ENCODE measurements around the gene SNX21. TPM values are rescaled to one million over a fixed set of nuclear protein-coding genes. Genes with fewer than 3 reads are reported as not detected.

Gene SNX21
- total RNA-seq, 1 experiment from 2014 or later = 9.8 TPM

- TF ChIP-seq EZH2 (IDR thresholded peaks at IDR 0.05; ENCODE audit: low read depth) (no peak), CTCF (conservative IDR thresholded peaks at IDR 0.05) (no peak)
- no peaks in the 10 kb centered on the region for H3K79me2 ChIP-seq (ENCODE audit: low read depth)
- no peaks in the 10 kb centered on the region for H4K20me1 ChIP-seq (ENCODE audit: insufficient read depth)
- no peak overlapping the region for H3K27ac ChIP-seq
- H3K4me3 ChIP-seq = no peak overlapping the region
- no peak for DNase-seq
- 0 out of 2 replicates have a peak, but pooled peaks cover 9% of the 10 kb centered on the region for H3K36me3 ChIP-seq (ENCODE audit: low read depth)
- H3K27me3 ChIP-seq (ENCODE audit: insufficient read depth, low read depth) = no peaks in the 10 kb centered on the region
- peaks cover 3% of the 10 kb centered on the region for H3K4me1 ChIP-seq (replicated peaks; ENCODE audit: insufficient read depth)
- ChIA-PET CTCF (no interaction called here), POLR2A (ENCODE audit: unreplicated experiment) (no interaction called here)
- H3K9me2 ChIP-seq (ENCODE audit: insufficient read depth) = no peaks in the 10 kb centered on the region
- H3K9me3 ChIP-seq (ENCODE audit: insufficient read depth, low read depth) = no peaks in the 10 kb centered on the region
- H3K4me2 ChIP-seq = no peak overlapping the region
- peaks cover 20% of the 10 kb centered on the region; the same call in 1 of the 2 replicates for H3F3A ChIP-seq (ENCODE audit: insufficient read depth, low read depth)
- no TSS peak for BruUV-seq (replicated peaks)
- no peak overlapping the region for H2AFZ ChIP-seq
- intact Hi-C loops (cut with micrococcal nuclease; ENCODE audit: unreplicated experiment) = no loop called here
Measured at GRCh38 chr20:45840700-45841198, 7.2 kb downstream of the SNX21 start.

GRCh38 chr20:45841407-45842129 is 8.0 kb downstream of the SNX21 start:
- Histone ChIP-seq H2AFZ (no peak overlapping the region), H3K4me3 (no peak overlapping the region), H4K20me1 (ENCODE audit: insufficient read depth) (no peaks in the 10 kb centered on the region), H3K9me2 (ENCODE audit: insufficient read depth) (no peaks in the 10 kb centered on the region), H3K4me2 (no peak overlapping the region), H3K27me3 (ENCODE audit: insufficient read depth, low read depth) (no peaks in the 10 kb centered on the region), H3K9me3 (ENCODE audit: insufficient read depth, low read depth) (no peaks in the 10 kb centered on the region), H3F3A (ENCODE audit: insufficient read depth, low read depth) (peaks cover 16% of the 10 kb centered on the region; the same call in 1 of the 2 replicates), H3K79me2 (ENCODE audit: low read depth) (no peaks in the 10 kb centered on the region), H3K27ac (no peak overlapping the region), H3K4me1 (replicated peaks; ENCODE audit: insufficient read depth) (no peaks in the 10 kb centered on the region), H3K36me3 (ENCODE audit: low read depth) (0 out of 2 replicates have a peak, but pooled peaks cover 9% of the 10 kb centered on the region)
- ChIA-PET POLR2A (ENCODE audit: unreplicated experiment) (no interaction called here), CTCF (no interaction called here)
- intact Hi-C loops (cut with micrococcal nuclease; ENCODE audit: unreplicated experiment) = no loop called here
- no peak for DNase-seq
- no TSS peak for BruUV-seq (replicated peaks)
- TF ChIP-seq CTCF (conservative IDR thresholded peaks at IDR 0.05) (no peak), EZH2 (IDR thresholded peaks at IDR 0.05; ENCODE audit: low read depth) (no peak)

DNA sequence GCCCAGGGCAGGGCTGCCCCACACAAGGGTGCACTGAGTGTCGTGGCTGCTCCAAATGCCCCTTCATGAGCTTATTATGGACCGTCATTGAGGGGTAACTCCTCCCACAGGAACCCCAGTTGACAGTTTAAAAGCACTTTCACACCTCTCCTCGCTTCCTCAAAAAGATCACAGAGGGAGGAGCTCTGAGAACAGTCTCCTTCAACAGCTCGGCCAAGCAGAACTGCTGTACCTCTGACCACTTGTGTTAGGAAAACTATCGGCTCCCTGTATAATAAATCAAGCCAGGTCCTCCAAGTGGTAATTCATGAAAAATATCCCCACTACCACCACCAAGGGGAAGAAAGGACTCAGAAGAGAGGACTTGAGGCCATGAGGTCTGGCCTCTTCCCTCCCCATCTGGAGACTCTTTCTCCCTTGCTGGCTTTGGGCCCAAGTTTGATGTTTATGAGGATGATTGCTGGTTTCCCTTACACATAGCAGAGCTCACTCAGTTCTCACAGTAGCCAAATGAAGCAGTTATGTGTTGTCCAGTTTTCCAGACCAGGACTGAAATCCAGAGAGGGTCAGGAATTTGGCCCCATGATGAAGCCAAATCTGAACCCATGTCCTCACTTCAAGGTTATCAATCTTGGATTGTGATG is 8.7 kb downstream of the SNX21 start:
- Histone ChIP-seq H3K36me3 (ENCODE audit: low read depth) (0 out of 2 replicates have a peak, but pooled peaks cover 9% of the 10 kb centered on the region), H2AFZ (no peak overlapping the region), H3K9me2 (ENCODE audit: insufficient read depth) (no peaks in the 10 kb centered on the region), H3K27me3 (ENCODE audit: insufficient read depth, low read depth) (no peaks in the 10 kb centered on the region), H3K4me2 (no peak overlapping the region), H4K20me1 (ENCODE audit: insufficient read depth) (no peaks in the 10 kb centered on the region), H3K4me1 (replicated peaks; ENCODE audit: insufficient read depth) (no peaks in the 10 kb centered on the region), H3K27ac (no peak overlapping the region), H3F3A (ENCODE audit: insufficient read depth, low read depth) (peaks cover 8% of the 10 kb centered on the region; the same call in 1 of the 2 replicates), H3K79me2 (ENCODE audit: low read depth) (no peaks in the 10 kb centered on the region), H3K9me3 (ENCODE audit: insufficient read depth, low read depth) (no peaks in the 10 kb centered on the region), H3K4me3 (no peak overlapping the region)
- TF ChIP-seq EZH2 (IDR thresholded peaks at IDR 0.05; ENCODE audit: low read depth) = no peak
- TF ChIP-seq CTCF (conservative IDR thresholded peaks at IDR 0.05) = no peak
- CTCF ChIA-PET = no interaction called here
- intact Hi-C loops (cut with micrococcal nuclease; ENCODE audit: unreplicated experiment) = no loop called here
- DNase-seq = no peak
- no TSS peak for BruUV-seq (replicated peaks)
- POLR2A ChIA-PET (ENCODE audit: unreplicated experiment) = interaction anchor here (0.7 kb wide), 1 partner anchor 100 kb away, joined by 4 read pairs; no protein-coding TSS in a partner anchor

Measured in PC-9 (cell line).